OCI-LY3 (cell line): Measurements from ENCODE around the gene DLX3.
A peak's percentile ranks its signal among the peaks of the same experiment; 100 is the strongest.

Experiments used
- H2AFZ ChIP-seq: fragments of 200-600, 300-600 bp; shearing (Covaris generic); 2 replicates; pipeline ENCODE4 v1.6.0; 2014; ENCODE audit warnings: antibody characterized with exemption, low read depth, low read length
- H3K27ac ChIP-seq: fragments of 200-600, 300-600 bp; sonication (generic); 2 replicates; pipeline ENCODE4 v1.5.1; 2014; ENCODE audit warnings: mild to moderate bottlenecking, low read length, moderate library complexity, mixed read lengths
- H3K27me3 ChIP-seq: fragments of 200-600, 300-600 bp; sonication (generic); 2 replicates; pipeline ENCODE4 v1.6.1; 2014; ENCODE audit warnings: low read depth, low read length, mixed read lengths
- H3K36me3 ChIP-seq: fragments of 200-600, 300-600 bp; sonication (generic); replicated peaks from 2 replicates; pipeline ENCODE3; 2014; ENCODE audit warnings: low read depth, low read length, mixed read lengths
- H3K4me1 ChIP-seq: fragments of 300-600, 200-600 bp; sonication (generic); 2 replicates; pipeline ENCODE4 v1.6.1; 2014; ENCODE audit warnings: low read length, mixed read lengths
- H3K4me2 ChIP-seq: fragments of 200-600, 300-600 bp; sonication (generic); 2 replicates; pipeline ENCODE4 v1.6.1; 2014; ENCODE audit warnings: low read length, mixed read lengths
- H3K4me3 ChIP-seq: fragments of 300-600, 200-600 bp; sonication (generic); 2 replicates; pipeline ENCODE4 v1.5.1; 2014; ENCODE audit warnings: antibody characterized with exemption, mild to moderate bottlenecking, low read length, moderate library complexity
- H3K79me2 ChIP-seq: fragments of 300-600, 200-600 bp; shearing (Covaris generic); 2 replicates; pipeline ENCODE4 v1.6.1; 2014; ENCODE audit warnings: mild to moderate bottlenecking, low read length, mixed read lengths
- H3K9ac ChIP-seq: fragments of 300-600, 200-600 bp; shearing (Covaris generic); 2 replicates; pipeline ENCODE4 v1.6.0; 2014; ENCODE audit warnings: mild to moderate bottlenecking, low read length, moderate library complexity
- H3K9me3 ChIP-seq: fragments of 200-600, 300-600 bp; shearing (Covaris generic); 2 replicates; pipeline ENCODE4 v1.6.1; 2014; ENCODE audit warnings: low read length, mixed read lengths; ENCODE audit not compliant: insufficient read depth
- H4K20me1 ChIP-seq: fragments of 200-600, 300-600 bp; sonication (generic); 2 replicates; pipeline ENCODE4 v1.6.1; 2016; ENCODE audit warnings: low read length, mixed read lengths; ENCODE audit not compliant: insufficient read depth
- EZH2phosphoT487 ChIP-seq: fragments of 200-600 bp; shearing (Covaris generic); IDR thresholded peaks from 2 replicates; pipeline ENCODE4 v1.6.1; 2018; ENCODE audit warnings: antibody characterized with exemption, mixed run types, low read depth
- TF ChIP-seq, protein P1 (sequence below): fragments of 200-600, 300-600 bp; sonication (generic); IDR thresholded peaks from 2 replicates; pipeline ENCODE4 v1.5.1; 2014; ENCODE audit warnings: antibody characterized with exemption, low read length, low read depth

DLX3 gene

GRCh38 chr17:49970498-49970897, 24.5 kb downstream of the DLX3 start:
- Histone ChIP-seq H3K9me3 (no peaks in the 10 kb centered on the region), H2AFZ (no peak overlapping the region), H3K4me3 (no peak overlapping the region), H3K4me1 (peaks cover 6% of the 10 kb centered on the region; the same call in 1 of the 2 replicates), H4K20me1 (no peaks in the 10 kb centered on the region), H3K9ac (no peak overlapping the region), H3K36me3 (no peaks in the 10 kb centered on the region), H3K79me2 (no peaks in the 10 kb centered on the region), H3K4me2 (no peak overlapping the region), H3K27me3 (peaks cover 10% of the 10 kb centered on the region), H3K27ac (no peak overlapping the region)
- TF ChIP-seq, protein P1, sequence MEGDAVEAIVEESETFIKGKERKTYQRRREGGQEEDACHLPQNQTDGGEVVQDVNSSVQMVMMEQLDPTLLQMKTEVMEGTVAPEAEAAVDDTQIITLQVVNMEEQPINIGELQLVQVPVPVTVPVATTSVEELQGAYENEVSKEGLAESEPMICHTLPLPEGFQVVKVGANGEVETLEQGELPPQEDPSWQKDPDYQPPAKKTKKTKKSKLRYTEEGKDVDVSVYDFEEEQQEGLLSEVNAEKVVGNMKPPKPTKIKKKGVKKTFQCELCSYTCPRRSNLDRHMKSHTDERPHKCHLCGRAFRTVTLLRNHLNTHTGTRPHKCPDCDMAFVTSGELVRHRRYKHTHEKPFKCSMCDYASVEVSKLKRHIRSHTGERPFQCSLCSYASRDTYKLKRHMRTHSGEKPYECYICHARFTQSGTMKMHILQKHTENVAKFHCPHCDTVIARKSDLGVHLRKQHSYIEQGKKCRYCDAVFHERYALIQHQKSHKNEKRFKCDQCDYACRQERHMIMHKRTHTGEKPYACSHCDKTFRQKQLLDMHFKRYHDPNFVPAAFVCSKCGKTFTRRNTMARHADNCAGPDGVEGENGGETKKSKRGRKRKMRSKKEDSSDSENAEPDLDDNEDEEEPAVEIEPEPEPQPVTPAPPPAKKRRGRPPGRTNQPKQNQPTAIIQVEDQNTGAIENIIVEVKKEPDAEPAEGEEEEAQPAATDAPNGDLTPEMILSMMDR = no peak
- no peak for TF ChIP-seq EZH2phosphoT487

- Histone ChIP-seq H3K27me3 (peaks cover 10% of the 10 kb centered on the region), H3K4me1 (peaks cover 6% of the 10 kb centered on the region; the same call in 1 of the 2 replicates), H4K20me1 (no peaks in the 10 kb centered on the region), H3K27ac (no peak overlapping the region), H3K4me3 (no peak overlapping the region), H3K36me3 (no peaks in the 10 kb centered on the region), H3K9me3 (no peaks in the 10 kb centered on the region), H2AFZ (no peak overlapping the region), H3K9ac (no peak overlapping the region), H3K4me2 (peak overlapping the region; percentile 92; the same call in 1 of the 2 replicates), H3K79me2 (no peaks in the 10 kb centered on the region)
- TF ChIP-seq EZH2phosphoT487 = no peak
- TF ChIP-seq, protein P1 = no peak
These were observed 25.1 kb downstream of the DLX3 start for GRCh38 chr17:49969795-49970389.

DNA sequence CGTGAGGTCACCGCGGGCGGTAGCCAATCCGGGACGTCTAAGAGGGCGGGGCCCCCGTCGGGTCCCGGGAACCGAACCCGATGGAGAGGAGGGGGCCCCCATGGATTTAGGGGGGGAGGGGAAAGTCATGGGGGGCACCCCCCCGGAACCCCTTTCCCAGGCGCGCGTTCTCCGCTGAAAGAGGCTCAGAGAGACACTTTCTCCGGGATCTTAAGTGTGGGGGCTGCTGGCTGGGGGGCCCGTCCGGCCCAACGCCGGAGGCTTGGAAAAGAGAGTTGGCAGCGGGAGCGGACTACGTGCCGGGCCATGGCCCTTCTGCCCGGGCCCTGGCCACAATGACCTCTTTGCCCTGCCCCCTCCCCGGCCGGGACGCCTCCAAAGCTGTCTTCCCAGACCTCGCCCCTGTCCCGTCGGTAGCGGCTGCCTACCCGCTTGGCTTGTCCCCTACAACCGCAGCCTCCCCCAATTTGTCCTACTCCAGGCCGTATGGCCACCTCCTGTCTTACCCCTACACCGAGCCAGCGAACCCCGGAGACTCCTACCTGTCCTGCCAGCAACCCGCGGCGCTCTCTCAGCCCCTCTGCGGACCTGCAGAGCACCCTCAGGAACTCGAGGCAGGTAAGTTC, 25.8 kb downstream of the DLX3 start, which contains the start of gene DLX4:
DLX4 (plus strand) TSS at position 57 of the 626 bp plus-strand sequence; CDS start at position 336, 279 bp downstream.
- peak within 1 kb of the TSS; percentile 90 for H2AFZ ChIP-seq
- H3K4me1 ChIP-seq = peaks cover 6% of the 10 kb centered on the region; the same call in 1 of the 2 replicates
- H3K36me3 ChIP-seq = no peaks in the 10 kb centered on the region
- TF ChIP-seq, protein P1 = no peak
- no peak for TF ChIP-seq EZH2phosphoT487
- H4K20me1 ChIP-seq = no peaks in the 10 kb centered on the region
- H3K9ac ChIP-seq = peak within 1 kb of the TSS; percentile 98
- H3K27me3 ChIP-seq = peaks cover 10% of the 10 kb centered on the region
- no peaks in the 10 kb centered on the region for H3K9me3 ChIP-seq
- H3K4me2 ChIP-seq = peak within 1 kb of the TSS; percentile 92
- peak within 1 kb of the TSS; percentile 97 for H3K4me3 ChIP-seq
- no peaks in the 10 kb centered on the region for H3K79me2 ChIP-seq
- H3K27ac ChIP-seq = peak within 1 kb of the TSS; percentile 63

DNA sequence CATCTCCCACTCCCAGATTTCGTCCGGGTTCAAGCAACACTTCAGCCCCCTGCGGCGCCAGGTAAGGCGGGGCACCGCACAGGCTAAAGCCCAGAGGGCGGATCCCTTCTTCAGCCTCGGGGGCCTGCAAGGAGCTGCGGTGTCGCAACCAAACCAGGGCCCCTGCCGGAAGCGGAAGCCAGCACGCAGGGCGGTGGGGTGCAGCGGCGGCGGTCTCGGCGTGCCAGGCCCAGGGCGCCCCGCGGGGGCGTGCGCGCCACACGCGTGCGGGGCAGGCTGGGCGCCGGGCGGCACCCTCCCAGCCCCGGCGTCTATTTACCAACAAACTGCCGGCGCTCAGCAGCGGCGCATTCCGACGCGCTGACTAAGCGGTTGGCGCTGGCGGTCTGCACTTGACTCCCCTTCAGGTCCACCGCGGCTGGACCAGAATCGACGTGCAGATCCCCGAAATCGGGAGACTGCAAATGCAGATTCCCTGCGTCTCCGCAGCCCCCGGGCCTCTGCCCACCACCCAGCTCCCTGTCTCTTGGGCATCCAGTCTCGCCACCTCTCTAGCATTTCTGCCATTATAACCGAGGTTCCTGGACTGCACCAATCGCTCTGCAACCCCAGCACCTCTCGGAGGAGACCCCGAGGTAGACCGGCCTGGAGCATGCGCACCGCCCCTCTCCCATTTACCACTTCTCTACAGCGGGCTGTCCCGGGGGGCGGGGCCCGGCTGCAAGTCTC, 26.5 kb downstream of the DLX3 start:
- H3K4me3 ChIP-seq = peak overlapping the region; percentile 97
- no peaks in the 10 kb centered on the region for H3K36me3 ChIP-seq
- peak overlapping the region; percentile 98 for H3K9ac ChIP-seq
- H3K4me2 ChIP-seq = peak overlapping the region; percentile 92
- no peaks in the 10 kb centered on the region for H3K79me2 ChIP-seq
- H3K4me1 ChIP-seq = peaks cover 6% of the 10 kb centered on the region; the same call in 1 of the 2 replicates
- peak overlapping the region; percentile 90 for H2AFZ ChIP-seq
- H4K20me1 ChIP-seq = no peaks in the 10 kb centered on the region
- peaks cover 10% of the 10 kb centered on the region for H3K27me3 ChIP-seq
- H3K27ac ChIP-seq = peak overlapping the region; percentile 63
- no peaks in the 10 kb centered on the region for H3K9me3 ChIP-seq
- TF ChIP-seq, protein P1 = no peak
- TF ChIP-seq EZH2phosphoT487 = no peak
